Renal pelvis (tissue), 4 donors: ENCODE data around the gene ARAF. TPM values are rescaled to one million over a fixed set of nuclear protein-coding genes. Genes with fewer than 3 reads are reported as not detected.
"Not testable (repeated sequence)": the region's sequence is repeated elsewhere in the genome, so short reads cannot be mapped to it uniquely, and the experiment has no call there.

ENCODE experiments used
- DNase-seq: peaks from one replicate; pipeline ENCODE4 v3.0.0-alpha.2; 2013
- polyA plus RNA-seq, 3 donors: library from polyadenylated mRNA; unstranded; fragments of 120-200 nt; gene quantifications; one replicate each; pipeline ENCODE4 v1.2.1, GENCODE V29; 2013; ENCODE audit not compliant: insufficient read length in 3 of 3

The ARAF gene
- polyA plus RNA-seq, 3 donors: 67.2 to 77.1 (median 68.7) TPM

- DNase-seq: peak; percentile 86
Measured at GRCh38 chrX:47581731-47582647, 21.0 kb downstream of the ARAF start, which contains the start of gene TIMP1. TSS of gene TIMP1 (plus strand) at chrX:47582436. CDS start at chrX:47583416, 980 bp downstream.

- no peak for DNase-seq
Measured at GRCh38 chrX:47583240-47583861, 22.3 kb downstream of the ARAF start.

- DNase-seq: no peak
Measured at GRCh38 chrX:47584714-47585113, 23.7 kb downstream of the ARAF start.

- no peak for DNase-seq
Measured at GRCh38 chrX:47585273-47585672, 24.3 kb downstream of the ARAF start.

GRCh38 chrX:47586043-47586787 is 25.2 kb downstream of the ARAF start:
- DNase-seq: no peak

GRCh38 chrX:47587091-47587891 is 26.3 kb downstream of the ARAF start:
- no peak for DNase-seq

- no peak for DNase-seq
Measured at GRCh38 chrX:47587906-47588735, 27.1 kb downstream of the ARAF start.

- no peak for DNase-seq
Measured at GRCh38 chrX:47590984-47591383, 30.0 kb downstream of the ARAF start.

GRCh38 chrX:47593522-47593921 is 32.5 kb downstream of the ARAF start:
- no peak for DNase-seq

GRCh38 chrX:47595716-47596251 is 34.8 kb downstream of the ARAF start:
- DNase-seq: no peak

- DNase-seq: no peak
Measured at GRCh38 chrX:47596256-47596655, 35.3 kb downstream of the ARAF start.

- no peak for DNase-seq
Measured at GRCh38 chrX:47597222-47597621, 36.2 kb downstream of the ARAF start.

GRCh38 chrX:47603125-47603524 is 42.1 kb downstream of the ARAF start:
- not testable (repeated sequence) for DNase-seq

- DNase-seq: no peak
Measured at GRCh38 chrX:47605024-47605423, 44.0 kb downstream of the ARAF start.

GRCh38 chrX:47607091-47607490 is 46.1 kb downstream of the ARAF start:
- DNase-seq: no peak

- DNase-seq: peak; percentile 7
Measured at GRCh38 chrX:47608130-47608810, 47.3 kb downstream of the ARAF start.

- DNase-seq: no peak
Measured at GRCh38 chrX:47610511-47610910, 49.5 kb downstream of the ARAF start.

GRCh38 chrX:47611489-47611888 is 50.5 kb downstream of the ARAF start:
- no peak for DNase-seq

- no peak for DNase-seq
Measured at GRCh38 chrX:47611926-47612325, 50.9 kb downstream of the ARAF start.

GRCh38 chrX:47612418-47612817 is 51.4 kb downstream of the ARAF start:
- no peak for DNase-seq
